ENCODE data around the gene TRAF3IP3. TPM values are rescaled to one million over a fixed set of nuclear protein-coding genes. Genes with fewer than 3 reads are reported as not detected.

TRAF3IP3 gene
- total and polyA plus RNA-seq, 2 of the 13 experiments (the other 11 are each of a cell fraction or from before 2014, with no cell fraction given) = not detected

DNA sequence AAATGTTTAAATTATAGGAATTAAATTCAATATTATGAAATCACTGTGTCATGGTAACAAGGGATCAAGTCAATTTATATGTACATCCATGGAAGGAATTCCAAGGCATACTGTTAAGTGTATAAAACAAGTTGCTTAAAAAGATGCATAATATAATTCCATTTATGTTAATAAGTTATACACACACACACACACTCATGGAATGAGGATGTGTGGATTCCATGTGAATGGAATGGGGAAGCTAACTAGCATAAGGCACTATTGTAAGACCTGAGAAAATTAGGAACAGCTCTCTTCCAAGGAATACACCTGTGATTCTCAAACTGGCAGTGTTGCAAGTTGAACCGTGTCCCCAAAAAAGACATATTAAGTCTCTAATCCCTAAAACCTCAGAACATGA, 17.6 kb upstream of the TRAF3IP3 start:
- no TSS peak for BruUV-seq (replicated peaks)
- CTCF ChIA-PET (ENCODE audit: low intra/inter-chr PET ratio, low total read pairs) = no interaction called here
- H3K36me3 ChIP-seq (replicated peaks in 1 of 2; ENCODE audit: control insufficient read depth in 1 of 2, insufficient read depth in 2 of 2, low read length in 2 of 2) = no peaks in the 10 kb centered on the region
- no peak overlapping the region for H2AFZ ChIP-seq (ENCODE audit: low read length)
- H3K4me3 ChIP-seq (replicated peaks in 1 of 3; ENCODE audit: insufficient read depth in 1 of 3, low read depth in 2 of 3, low read length in 3 of 3) = no peak overlapping the region
- no peak for TF ChIP-seq ZNF160 (CRISPR knock-in tag; IDR thresholded peaks at IDR 0.05)
- TF ChIP-seq SNAPC2 (CRISPR knock-in tag; IDR thresholded peaks at IDR 0.05) = no peak
- TF ChIP-seq, protein P1, sequence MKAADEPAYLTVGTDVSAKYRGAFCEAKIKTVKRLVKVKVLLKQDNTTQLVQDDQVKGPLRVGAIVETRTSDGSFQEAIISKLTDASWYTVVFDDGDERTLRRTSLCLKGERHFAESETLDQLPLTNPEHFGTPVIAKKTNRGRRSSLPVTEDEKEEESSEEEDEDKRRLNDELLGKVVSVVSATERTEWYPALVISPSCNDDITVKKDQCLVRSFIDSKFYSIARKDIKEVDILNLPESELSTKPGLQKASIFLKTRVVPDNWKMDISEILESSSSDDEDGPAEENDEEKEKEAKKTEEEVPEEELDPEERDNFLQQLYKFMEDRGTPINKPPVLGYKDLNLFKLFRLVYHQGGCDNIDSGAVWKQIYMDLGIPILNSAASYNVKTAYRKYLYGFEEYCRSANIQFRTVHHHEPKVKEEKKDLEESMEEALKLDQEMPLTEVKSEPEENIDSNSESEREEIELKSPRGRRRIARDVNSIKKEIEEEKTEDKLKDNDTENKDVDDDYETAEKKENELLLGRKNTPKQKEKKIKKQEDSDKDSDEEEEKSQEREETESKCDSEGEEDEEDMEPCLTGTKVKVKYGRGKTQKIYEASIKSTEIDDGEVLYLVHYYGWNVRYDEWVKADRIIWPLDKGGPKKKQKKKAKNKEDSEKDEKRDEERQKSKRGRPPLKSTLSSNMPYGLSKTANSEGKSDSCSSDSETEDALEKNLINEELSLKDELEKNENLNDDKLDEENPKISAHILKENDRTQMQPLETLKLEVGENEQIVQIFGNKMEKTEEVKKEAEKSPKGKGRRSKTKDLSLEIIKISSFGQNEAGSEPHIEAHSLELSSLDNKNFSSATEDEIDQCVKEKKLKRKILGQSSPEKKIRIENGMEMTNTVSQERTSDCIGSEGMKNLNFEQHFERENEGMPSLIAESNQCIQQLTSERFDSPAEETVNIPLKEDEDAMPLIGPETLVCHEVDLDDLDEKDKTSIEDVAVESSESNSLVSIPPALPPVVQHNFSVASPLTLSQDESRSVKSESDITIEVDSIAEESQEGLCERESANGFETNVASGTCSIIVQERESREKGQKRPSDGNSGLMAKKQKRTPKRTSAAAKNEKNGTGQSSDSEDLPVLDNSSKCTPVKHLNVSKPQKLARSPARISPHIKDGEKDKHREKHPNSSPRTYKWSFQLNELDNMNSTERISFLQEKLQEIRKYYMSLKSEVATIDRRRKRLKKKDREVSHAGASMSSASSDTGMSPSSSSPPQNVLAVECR (CRISPR knock-in tag; IDR thresholded peaks at IDR 0.05; ENCODE audit: borderline replicate concordance) = no peak
- TF ChIP-seq ZNF558 (CRISPR knock-in tag; IDR thresholded peaks at IDR 0.05; ENCODE audit: borderline replicate concordance) = no peak
- no peak for TF ChIP-seq ZNF138 (CRISPR knock-in tag; IDR thresholded peaks at IDR 0.05; ENCODE audit: low read depth)
- no peak for TF ChIP-seq ZNF724P (CRISPR knock-in tag; IDR thresholded peaks at IDR 0.05; ENCODE audit: borderline replicate concordance)
- no peak for TF ChIP-seq FOSL1 (CRISPR knock-in tag; IDR thresholded peaks at IDR 0.05; ENCODE audit: borderline replicate concordance)
- TF ChIP-seq YEATS4 (CRISPR knock-in tag; IDR thresholded peaks at IDR 0.05; ENCODE audit: borderline replicate concordance) = no peak
- TF ChIP-seq ZNF333 (CRISPR knock-in tag; IDR thresholded peaks at IDR 0.05; ENCODE audit: borderline replicate concordance) = no peak
- TF ChIP-seq ZKSCAN1 (IDR thresholded peaks at IDR 0.05; ENCODE audit: low read length) = no peak
- no peak for TF ChIP-seq SRY (CRISPR knock-in tag; IDR thresholded peaks at IDR 0.05)
- TF ChIP-seq, protein P2, sequence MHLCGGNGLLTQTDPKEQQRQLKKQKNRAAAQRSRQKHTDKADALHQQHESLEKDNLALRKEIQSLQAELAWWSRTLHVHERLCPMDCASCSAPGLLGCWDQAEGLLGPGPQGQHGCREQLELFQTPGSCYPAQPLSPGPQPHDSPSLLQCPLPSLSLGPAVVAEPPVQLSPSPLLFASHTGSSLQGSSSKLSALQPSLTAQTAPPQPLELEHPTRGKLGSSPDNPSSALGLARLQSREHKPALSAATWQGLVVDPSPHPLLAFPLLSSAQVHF (CRISPR knock-in tag; IDR thresholded peaks at IDR 0.05) = no peak
- TF ChIP-seq, protein P3, sequence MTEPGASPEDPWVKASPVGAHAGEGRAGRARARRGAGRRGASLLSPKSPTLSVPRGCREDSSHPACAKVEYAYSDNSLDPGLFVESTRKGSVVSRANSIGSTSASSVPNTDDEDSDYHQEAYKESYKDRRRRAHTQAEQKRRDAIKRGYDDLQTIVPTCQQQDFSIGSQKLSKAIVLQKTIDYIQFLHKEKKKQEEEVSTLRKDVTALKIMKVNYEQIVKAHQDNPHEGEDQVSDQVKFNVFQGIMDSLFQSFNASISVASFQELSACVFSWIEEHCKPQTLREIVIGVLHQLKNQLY (CRISPR knock-in tag; IDR thresholded peaks at IDR 0.05) = no peak
- no peaks in the 10 kb centered on the region for H4K20me1 ChIP-seq (ENCODE audit: insufficient read depth, low read length)
- no peaks in the 10 kb centered on the region; a peak in 2 of 5 replicates for H3K27me3 ChIP-seq (ENCODE audit: control insufficient read depth in 1 of 2, insufficient read depth in 2 of 2, low read length in 2 of 2)
- no peak for FAIRE-seq
- intact Hi-C loops (cut with micrococcal nuclease; ENCODE audit: unreplicated experiment) = no loop called here
- no peaks in the 10 kb centered on the region for H3K4me1 ChIP-seq (ENCODE audit: insufficient read depth, low read length)
- H3K27ac ChIP-seq (ENCODE audit: extremely low read length, insufficient read depth, low read length) = no peak overlapping the region
- H3K4me2 ChIP-seq (ENCODE audit: low read depth, low read length) = no peak overlapping the region
- in situ Hi-C loops (cut with HindIII; ENCODE audit: extremely low pct_ligation_motif_present, low pct_unique_long_range_greater_than_20kb) = no loop called here
- no peaks in the 10 kb centered on the region for H3K9me3 ChIP-seq (ENCODE audit: low read length)
- H3K79me2 ChIP-seq (ENCODE audit: insufficient read depth, low read length) = no peaks in the 10 kb centered on the region
- no peak for ATAC-seq
- no peak overlapping the region for H3K9ac ChIP-seq (ENCODE audit: insufficient read depth, low read depth, low read length)
- POLR2A ChIA-PET = no interaction called here
- no peak for DNase-seq (ENCODE audit: low spot score)
- 33% methylated on average over 1 of the region's 1 CpG for WGBS (ENCODE audit: low lambda C conversion rate)

Measured in HepG2 (cell line).